Measurements from ENCODE around the gene FRS2.
"Not testable (repeated sequence)": the region's sequence is repeated elsewhere in the genome, so short reads cannot be mapped to it uniquely, and the experiment has no call there.

GRCh38 chr12:69604275-69604674, 134.1 kb downstream of the FRS2 start:
- not testable (repeated sequence) for TF ChIP-seq CTCF, POLR2AphosphoS5 (IDR thresholded peaks at IDR 0.05)

All from prostate gland (tissue), 2 donors.